Activated T-cell treated with anti-CD3 and anti-CD28 coated beads for 1 hour (primary cell): Measurements from ENCODE around the gene RHBDF1.

Experiments
- DNase-seq: peaks from one replicate; pipeline ENCODE4 v3.0.0-alpha.2; 2020; ENCODE audit warnings: low read depth

The RHBDF1 gene

DNA sequence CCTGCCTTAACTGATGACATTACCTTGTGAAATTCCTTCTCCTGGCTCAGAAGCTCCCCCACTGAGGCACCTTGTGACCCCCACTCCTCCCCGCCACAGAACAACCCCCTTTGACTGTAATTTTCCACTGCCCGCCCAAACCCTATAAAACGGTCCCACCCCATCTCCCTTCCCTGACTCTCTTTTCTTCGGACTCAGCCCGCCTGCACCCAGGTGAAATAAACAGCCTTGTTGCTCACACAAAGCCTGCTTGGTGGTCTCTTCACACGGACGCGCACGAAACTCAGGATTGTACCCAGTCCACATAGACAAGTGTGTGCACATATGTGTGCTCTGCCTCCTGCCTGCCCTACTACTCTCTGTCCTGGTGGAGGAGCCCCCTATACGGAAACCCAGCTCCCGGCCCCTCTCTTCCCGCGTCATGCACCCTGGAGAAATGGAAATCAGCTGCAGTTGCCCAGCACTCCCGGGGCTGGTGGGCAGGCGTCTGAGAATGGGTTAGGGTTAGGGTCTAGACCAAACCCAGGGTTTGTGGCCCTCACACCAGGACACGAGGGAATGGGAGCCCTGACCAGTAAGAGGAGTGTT, 2.4 kb upstream of the RHBDF1 start:
- DNase-seq = no peak

DNA sequence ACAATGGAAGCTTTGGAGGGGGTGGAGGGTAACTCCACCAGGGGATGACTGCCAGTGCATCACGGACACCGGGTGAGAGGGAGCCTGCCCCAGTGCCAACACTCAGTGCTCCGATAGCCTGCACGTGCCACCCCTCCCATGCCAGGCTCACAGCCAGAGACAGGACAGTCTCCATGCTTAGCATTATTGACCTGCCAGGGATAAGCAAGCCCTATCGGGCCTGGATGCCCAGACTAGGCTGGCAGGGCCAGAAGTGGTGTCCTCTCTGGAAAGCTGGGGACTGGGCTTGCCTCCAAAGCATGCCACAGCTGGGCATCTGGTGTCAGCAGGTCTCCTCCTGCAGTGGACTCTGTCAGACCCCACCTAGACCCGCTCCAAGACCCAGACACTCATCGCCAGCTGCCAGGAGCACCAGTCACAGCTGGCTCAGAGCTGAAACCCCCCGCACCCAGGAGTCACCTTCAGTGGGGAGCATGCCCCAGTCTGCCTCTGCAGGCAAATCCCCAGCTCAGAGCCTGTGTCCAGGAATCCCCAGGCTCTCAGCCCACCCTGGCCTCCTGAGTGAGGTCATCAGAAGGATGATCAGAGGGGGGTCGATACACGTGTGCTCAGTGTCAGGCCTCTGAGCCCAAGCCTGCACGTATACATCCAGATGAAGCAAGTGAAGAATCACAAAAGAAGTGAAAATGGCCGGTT, 1.8 kb upstream of the RHBDF1 start:
- no peak for DNase-seq

DNA sequence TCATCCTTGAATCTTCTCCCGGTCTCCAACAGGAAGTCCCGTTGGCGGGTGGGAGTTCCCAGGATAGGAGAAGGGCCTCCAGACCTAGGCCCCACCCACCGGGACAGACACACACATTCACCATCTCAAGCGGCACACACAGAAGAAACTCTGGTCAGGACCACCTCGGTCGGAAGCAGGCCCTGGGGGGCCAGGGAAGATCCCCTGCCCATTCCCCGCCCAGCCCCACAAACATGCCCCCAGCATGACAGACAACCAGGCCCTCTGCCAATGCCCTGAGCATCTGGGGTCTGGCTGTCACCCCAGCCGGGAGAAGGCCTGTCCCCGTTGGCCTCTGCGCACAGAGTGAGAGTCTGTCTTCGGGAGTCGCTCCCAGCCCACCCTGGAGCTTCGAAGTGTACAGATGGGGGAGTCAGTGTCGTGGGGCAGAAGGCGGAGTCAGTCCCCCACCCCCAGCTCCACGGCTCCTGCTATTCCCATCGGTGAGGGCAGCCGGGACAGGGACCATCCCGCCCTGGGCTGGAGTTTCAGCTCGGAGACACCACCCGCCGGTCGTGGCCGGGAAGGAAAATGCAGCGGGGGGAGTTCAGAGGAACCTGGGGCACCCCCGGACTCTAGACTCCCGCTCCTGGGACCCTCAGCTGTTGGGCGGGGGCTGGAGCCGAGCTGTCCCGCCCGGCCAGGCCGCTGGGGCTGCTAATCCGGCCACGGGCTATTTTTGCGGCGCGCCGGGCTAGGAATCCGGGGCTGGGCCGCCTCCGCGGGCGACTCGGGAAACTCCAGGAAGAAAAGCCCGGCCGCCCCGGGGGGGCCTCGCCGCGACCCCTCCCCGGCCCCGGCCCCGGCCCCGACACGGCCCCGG, 660 bp downstream of the RHBDF1 start:
- DNase-seq = no peak

DNA sequence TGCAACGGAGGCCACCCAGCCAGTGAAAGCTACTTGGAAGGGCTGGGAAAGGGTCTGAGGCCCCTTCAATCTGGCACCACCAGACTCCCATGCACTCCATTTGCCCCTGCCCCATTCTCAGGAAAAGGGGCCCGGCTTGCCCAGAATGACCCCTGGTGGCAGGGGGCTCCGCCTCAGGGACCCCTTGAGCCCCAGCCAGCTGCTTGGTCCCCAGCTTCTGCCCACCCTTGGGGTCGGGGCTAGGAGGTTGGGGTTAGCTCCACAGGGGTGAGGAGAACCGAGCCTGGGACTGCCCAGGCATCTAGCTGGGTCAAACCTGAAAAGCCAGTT, 1.3 kb downstream of the RHBDF1 start:
- no peak for DNase-seq

- no peak for DNase-seq
These were observed 3.2 kb downstream of the RHBDF1 start for GRCh38 chr16:69181-69580.

DNA sequence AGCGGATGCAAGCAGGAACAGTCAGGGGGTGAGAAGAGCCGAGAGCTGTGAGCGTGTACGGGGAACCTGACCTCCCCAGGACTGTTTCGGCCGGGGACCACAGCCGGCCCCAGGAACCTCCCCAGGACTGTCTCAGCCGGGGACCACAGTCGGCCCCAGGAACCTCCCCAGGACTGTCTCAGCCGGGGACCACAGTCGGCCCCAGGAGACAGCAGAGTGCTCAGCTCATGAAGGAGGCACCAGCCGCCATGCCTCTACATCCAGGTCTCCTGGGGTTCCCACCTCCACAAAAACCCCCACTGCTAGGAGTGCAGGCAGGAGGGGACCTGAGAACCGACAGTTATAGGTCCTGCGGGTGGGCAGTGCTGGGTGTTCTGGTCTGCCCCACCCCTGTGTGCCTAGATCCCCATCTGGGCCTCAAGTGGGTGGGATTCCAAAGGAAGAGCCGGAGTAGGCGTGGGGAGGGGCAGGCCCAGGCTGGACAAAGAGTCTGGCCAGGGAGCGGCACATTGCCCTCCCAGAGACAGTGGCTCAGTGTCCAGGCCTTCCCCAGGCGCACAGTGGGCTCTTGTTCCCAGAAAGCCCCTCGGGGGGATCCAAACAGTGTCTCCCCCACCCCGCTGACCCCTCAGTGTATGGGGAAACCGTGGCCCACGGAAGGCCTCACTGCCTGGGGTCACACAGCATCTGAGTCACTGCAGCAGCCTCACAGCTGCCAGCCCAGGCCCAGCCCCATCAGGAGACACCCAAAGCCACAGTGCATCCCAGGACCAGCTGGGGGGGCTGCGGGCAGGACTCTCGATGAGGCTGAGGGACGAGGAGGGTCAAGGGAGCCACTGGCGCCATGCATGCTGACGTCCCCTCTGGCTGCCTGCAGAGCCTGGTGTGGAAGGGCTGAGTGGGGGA, 4.3 kb downstream of the RHBDF1 start:
- DNase-seq = no peak

- DNase-seq = no peak
These were observed 5.1 kb downstream of the RHBDF1 start for GRCh38 chr16:67183-67791.

GRCh38 chr16:66309-67182, 5.9 kb downstream of the RHBDF1 start:
- DNase-seq = no peak

DNA sequence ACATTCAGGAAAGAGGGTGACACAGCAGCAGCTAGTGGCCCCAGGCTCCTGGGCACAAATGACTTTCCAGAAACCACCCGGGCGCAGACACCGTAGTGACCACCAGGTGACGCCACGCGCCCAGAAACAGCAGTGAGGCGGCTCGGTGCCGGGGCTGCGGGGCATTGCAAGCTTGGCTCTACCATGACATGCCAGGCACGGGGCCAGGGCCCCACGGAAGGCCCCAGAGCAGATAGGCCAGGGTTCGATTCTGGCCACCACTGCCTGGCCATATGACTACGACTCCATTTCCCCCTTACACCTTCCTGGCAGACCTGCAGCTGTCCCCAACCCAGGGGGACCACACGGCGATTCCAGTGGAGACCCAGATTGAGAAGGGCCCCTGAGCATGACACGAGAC, 6.7 kb downstream of the RHBDF1 start:
- DNase-seq = peak; percentile 84

- no peak for DNase-seq
These were observed 7.5 kb downstream of the RHBDF1 start for GRCh38 chr16:64914-65255.

DNA sequence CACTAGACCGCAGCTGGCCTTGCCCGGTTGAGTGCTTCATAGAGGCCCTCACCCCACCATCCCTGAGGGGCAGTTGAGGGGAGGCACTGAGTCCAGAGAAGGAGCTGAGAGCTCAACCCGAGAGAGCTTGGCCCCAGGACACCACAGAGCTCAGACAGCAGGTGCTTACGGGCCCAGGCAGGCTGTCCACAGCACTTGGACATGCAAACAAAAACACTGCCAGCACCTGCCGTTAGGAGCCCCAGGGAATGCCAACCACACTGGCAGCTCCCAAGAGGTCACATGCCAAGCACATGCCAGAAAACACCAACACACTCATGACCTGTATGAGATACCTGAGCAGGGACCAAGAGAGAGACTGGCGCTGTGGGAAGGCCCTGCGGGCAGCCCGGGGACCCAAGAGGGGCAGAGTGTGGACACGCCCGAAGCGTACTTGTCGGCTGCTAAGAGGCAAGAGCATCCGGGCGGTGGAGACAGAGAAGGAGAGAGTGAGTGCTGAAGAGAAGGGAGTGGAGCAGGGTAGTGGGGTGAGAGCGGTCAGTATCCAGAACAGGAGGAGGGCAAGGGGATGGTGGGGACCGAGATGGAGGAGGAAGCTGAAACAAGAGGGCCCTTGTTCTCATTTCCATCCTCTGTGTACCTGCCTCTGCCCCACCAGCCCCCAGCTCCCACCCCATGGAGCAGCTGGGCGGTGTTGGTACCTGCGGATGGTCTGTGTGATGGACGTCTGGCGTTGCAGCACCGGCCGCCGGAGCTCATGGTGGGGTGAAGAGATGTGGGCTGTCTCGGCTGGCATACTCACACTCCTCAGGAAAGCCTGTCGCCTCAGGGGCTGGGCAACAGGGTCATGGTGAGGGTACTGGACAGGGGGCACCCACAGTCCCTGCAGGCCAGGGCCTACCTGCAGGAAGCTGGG, 8.2 kb downstream of the RHBDF1 start:
- no peak for DNase-seq

- DNase-seq = no peak
These were observed 9.0 kb downstream of the RHBDF1 start for GRCh38 chr16:63466-63865.

- no peak for DNase-seq
These were observed 9.5 kb downstream of the RHBDF1 start for GRCh38 chr16:62968-63391.

DNA sequence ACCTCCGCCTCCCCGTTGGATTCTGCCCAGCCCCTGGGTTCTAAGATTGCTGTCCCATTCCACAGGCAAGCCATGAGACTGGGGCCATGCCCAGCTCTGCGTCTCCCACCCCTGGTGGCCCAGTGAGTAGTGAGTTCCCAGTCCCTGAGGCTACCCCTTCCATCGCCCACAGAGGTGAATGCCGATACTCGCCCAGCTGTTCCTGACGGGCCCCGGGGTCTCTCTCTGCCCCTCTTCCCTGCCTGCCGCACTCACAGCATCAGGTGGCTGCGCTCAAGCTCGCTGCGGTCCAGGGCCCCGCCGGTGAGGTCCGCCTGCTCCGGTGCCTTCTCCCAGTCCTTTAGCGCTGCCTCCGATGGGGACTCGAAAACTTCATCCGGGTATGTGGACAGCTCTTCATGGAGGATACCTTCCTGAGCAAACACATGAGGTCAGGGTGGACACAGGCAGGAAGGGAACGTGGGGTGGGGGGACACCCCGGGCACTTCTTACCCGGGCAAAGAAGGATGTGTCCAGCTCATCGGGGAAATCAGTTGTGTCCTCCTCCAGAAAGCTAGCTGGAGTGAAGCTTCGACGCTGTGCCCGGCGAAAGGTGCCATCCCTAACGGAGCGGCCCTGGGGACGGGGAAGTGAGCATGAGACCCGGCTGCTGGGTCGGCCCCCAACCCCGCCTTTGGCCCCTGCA, 10.0 kb downstream of the RHBDF1 start:
- no peak for DNase-seq

- no peak for DNase-seq
These were observed 10.6 kb downstream of the RHBDF1 start for GRCh38 chr16:61879-62281.

- no peak for DNase-seq
These were observed 11.2 kb downstream of the RHBDF1 start for GRCh38 chr16:60929-61878.

DNA sequence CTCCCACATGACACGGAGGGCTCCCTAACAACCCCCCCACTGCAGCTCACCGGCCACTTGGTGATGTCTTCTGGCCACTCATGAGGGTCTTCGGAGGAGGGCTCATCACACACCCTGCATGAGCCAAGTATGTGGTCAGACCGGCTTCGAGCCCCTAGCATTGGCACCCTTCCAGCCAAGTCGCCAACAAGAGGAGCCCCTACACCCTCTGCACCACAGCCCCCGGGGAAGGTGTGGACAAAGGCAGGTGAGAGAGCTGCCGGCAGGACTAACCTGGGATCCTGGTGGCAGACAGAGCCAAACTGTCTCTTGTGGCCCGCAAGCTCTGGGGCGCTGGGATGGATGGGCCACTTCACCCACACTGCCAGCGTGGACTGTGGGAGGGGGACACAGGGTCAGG, 12.3 kb downstream of the RHBDF1 start:
- DNase-seq = no peak

DNA sequence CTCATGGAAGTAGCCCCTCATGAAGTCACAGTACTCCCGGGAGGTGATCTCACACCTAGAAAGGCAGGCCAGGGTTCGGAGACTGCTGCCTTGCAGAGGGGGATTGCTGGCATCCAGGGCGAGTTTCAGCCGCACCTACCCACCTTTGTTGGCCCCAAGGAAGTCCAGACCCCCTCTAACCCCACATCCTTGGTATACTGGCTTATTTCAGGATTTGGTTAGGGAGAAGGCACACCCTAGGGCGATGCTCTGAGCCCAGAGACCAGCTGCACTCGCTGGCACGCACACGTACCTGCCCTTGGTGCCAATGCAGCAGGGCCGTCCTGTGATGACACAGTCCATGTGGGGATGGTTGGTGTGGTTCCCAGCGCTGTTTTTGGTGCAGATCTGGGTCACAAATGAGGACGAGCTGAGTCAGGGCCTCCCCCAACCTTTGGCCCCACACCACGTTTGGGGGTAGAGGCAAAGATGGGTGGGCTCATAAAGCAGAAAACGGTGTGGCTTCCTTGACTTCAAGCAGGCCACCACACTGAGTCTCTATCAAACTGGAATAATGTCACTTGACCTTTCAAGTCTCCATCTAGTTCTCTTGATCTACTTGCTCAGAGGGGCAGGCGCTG, 12.9 kb downstream of the RHBDF1 start:
- DNase-seq = no peak
